ENCODE measurements around the gene CRYBG1. TPM values are rescaled to one million over a fixed set of nuclear protein-coding genes. Genes with fewer than 3 reads are reported as not detected.
"Not testable (repeated sequence)": the region's sequence is repeated elsewhere in the genome, so short reads cannot be mapped to it uniquely, and the experiment has no call there.

The CRYBG1 gene
- total RNA-seq, 2 experiments from 2014 or later: 34.9 to 36.8 TPM

DNA sequence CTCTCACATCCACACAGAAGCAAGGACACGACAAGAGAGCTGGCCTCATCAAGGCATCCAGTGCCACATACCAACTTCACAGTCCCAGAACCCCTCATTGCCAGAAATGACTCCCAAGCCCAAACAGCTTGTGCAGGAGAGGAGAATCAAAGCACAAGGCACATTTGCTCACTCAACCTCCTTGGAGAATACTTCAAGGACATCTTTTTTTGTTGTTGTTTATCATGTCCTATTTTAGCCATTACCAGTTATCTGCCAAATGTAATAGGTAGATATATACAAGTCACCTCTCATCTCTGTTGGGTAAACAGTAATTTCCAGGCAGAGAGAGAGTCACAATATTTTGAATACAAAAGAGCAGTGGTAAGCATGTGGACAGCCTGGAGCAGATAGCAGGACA is 221.0 kb downstream of the CRYBG1 start:
- Mint-ChIP-seq H3K4me1 (ENCODE audit: low read depth) (no peaks in the 10 kb centered on the region), H3K27me3 (ENCODE audit: low read depth) (no peaks in the 10 kb centered on the region), H3K36me3 (ENCODE audit: low read depth) (peaks cover 11% of the 10 kb centered on the region), H3K4me3 (no peak overlapping the region), H3K27ac (no peak overlapping the region), H3K9me3 (ENCODE audit: insufficient read depth) (no peaks in the 10 kb centered on the region)
- ATAC-seq (no peak), DNase-seq (no peak)
- POLR2A ChIA-PET: no interaction called here
- CTCF ChIA-PET: interaction anchor here (0.8 to 1.5 kb wide), 2 partner anchors 136 to 1179 kb away, joined by 3 to 4 read pairs; partner anchors contain the start of gene PREP

DNA sequence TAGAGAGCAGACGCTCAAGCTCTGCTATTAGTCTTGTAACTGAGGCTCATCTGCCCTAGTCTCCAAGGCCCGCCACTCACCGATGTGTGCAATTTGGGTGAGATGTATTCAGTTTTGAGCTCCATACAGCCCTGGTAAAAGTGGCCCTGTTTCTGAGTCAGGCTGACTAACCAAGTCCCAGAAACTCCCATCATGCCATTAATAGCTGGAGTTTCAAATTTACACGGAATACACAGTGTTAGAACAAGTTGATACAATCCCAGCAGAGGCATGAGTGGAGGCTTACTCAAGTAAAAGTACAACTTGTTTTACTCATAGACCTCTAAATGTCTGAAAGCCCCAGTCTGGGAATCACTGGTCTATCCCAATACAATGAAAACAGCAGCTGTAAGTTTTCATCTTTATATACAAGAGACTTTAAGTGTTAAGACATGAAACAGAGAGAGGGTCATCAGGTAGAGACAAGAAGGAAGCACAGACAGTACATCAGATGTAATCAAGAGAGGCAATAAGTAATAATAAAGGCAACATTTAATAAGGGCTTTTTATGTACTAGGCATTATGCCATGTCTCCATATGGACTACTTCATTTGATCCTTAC is 226.4 kb downstream of the CRYBG1 start:
- Mint-ChIP-seq H3K27ac (no peak overlapping the region), H3K4me1 (ENCODE audit: low read depth) (no peaks in the 10 kb centered on the region), H3K9me3 (ENCODE audit: insufficient read depth) (no peaks in the 10 kb centered on the region), H3K27me3 (ENCODE audit: low read depth) (no peaks in the 10 kb centered on the region), H3K36me3 (ENCODE audit: low read depth) (peaks cover 9% of the 10 kb centered on the region), H3K4me3 (no peak overlapping the region)
- DNase-seq (no peak), ATAC-seq (no peak)
- ChIA-PET CTCF (interaction anchor here (2.0 kb wide), 1 partner anchor 142 kb away, joined by 5 read pairs; no protein-coding TSS in a partner anchor), POLR2A (no interaction called here)

- H3K36me3 Mint-ChIP-seq (ENCODE audit: low read depth); POLR2A ChIA-PET; H3K9me3 Mint-ChIP-seq (ENCODE audit: insufficient read depth); H3K4me3 Mint-ChIP-seq; H3K27me3 Mint-ChIP-seq (ENCODE audit: low read depth); ATAC-seq; H3K27ac Mint-ChIP-seq; DNase-seq; H3K4me1 Mint-ChIP-seq (ENCODE audit: low read depth): not testable (repeated sequence)
- CTCF ChIA-PET: interaction anchor here (1.4 kb wide), 1 partner anchor 20 kb away, joined by 4 read pairs; no protein-coding TSS in a partner anchor
These were observed 228.4 kb downstream of the CRYBG1 start for GRCh38 chr6:106588937-106589336.

DNA sequence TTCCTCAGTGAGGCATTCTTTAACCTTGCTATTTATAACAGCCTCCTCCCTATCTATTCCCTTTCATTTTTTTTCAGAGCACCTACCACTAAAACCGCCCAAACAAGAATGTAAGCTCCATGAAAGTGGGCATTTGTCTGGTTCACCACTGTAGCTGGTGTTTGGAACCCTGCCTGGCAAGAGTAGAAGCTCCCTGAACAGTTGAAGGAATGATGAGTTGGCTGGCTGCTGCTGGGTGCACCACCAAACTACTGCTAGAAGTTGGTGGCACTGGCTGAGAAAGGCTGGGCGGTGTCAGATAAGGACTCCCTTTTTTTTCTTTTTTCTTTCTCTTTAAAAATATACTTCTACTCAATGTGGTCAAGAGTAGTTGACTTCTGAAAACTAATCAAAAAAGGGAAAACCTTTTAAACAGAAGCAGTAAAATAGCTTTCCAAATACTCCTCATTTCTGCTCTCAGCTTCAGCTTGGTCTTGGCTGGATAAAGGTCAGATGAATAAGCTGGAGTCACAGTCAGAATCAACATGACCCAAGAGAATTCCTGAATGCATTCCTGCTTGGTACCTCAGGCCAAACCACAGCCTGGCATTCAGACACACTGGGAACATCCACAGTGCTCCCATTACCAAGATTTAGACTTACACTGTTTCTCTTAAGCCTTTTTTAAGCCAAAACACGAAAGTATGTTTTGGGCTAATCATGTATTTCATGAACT is 230.8 kb downstream of the CRYBG1 start:
- DNase-seq (no peak), ATAC-seq (no peak)
- Mint-ChIP-seq H3K4me1 (ENCODE audit: low read depth) (no peaks in the 10 kb centered on the region), H3K36me3 (ENCODE audit: low read depth) (peaks cover 4% of the 10 kb centered on the region), H3K4me3 (no peak overlapping the region), H3K27me3 (ENCODE audit: low read depth) (no peaks in the 10 kb centered on the region), H3K9me3 (ENCODE audit: insufficient read depth) (no peaks in the 10 kb centered on the region), H3K27ac (no peak overlapping the region)
- ChIA-PET CTCF (no interaction called here), POLR2A (interaction anchor here (0.6 kb wide), 1 partner anchor 724 kb away, joined by 3 read pairs; no protein-coding TSS in a partner anchor)

DNA sequence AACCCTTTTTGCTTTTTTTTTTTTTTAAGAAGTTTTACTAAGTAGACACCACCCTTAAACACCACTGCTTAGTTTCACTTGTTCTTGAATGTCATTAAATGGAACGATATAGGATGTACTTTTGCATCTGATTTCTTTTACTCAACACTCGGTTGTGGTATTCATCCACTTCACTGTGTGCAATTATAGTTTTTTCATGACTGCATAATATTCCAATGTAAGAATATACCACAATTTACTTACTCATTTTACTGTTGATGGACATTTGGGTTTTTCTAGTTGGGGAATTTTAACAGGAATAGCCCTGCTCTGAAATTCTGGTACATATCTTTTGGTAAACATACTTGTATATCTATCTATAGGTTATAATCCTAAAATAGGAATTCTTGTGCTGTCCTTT is 238.9 kb downstream of the CRYBG1 start:
- H3K27me3 Mint-ChIP-seq (ENCODE audit: low read depth): no peaks in the 10 kb centered on the region
- no peak overlapping the region for H3K4me3 Mint-ChIP-seq
- no peaks in the 10 kb centered on the region for H3K4me1 Mint-ChIP-seq (ENCODE audit: low read depth)
- H3K9me3 Mint-ChIP-seq (ENCODE audit: insufficient read depth): no peaks in the 10 kb centered on the region
- POLR2A ChIA-PET: no interaction called here
- DNase-seq (no peak), ATAC-seq (no peak)
- peaks cover 11% of the 10 kb centered on the region for H3K36me3 Mint-ChIP-seq (ENCODE audit: low read depth)
- no peak overlapping the region for H3K27ac Mint-ChIP-seq
- CTCF ChIA-PET: no interaction called here

- no peak for ATAC-seq
- POLR2A ChIA-PET: no interaction called here
- no peak overlapping the region for H3K27ac Mint-ChIP-seq
- no peak overlapping the region for H3K4me3 Mint-ChIP-seq
- H3K4me1 Mint-ChIP-seq (ENCODE audit: low read depth): no peaks in the 10 kb centered on the region
- CTCF ChIA-PET: no interaction called here
- H3K27me3 Mint-ChIP-seq (ENCODE audit: low read depth): no peaks in the 10 kb centered on the region
- no peaks in the 10 kb centered on the region for H3K9me3 Mint-ChIP-seq (ENCODE audit: insufficient read depth)
- peaks cover 11% of the 10 kb centered on the region for H3K36me3 Mint-ChIP-seq (ENCODE audit: low read depth)
- no peak for DNase-seq
These were observed 239.8 kb downstream of the CRYBG1 start for GRCh38 chr6:106600329-106600728.

- Mint-ChIP-seq H3K4me1 (ENCODE audit: low read depth) (peaks cover 12% of the 10 kb centered on the region), H3K27me3 (ENCODE audit: low read depth) (no peaks in the 10 kb centered on the region), H3K27ac (no peak overlapping the region), H3K36me3 (ENCODE audit: low read depth) (peaks cover 7% of the 10 kb centered on the region), H3K9me3 (ENCODE audit: insufficient read depth) (no peaks in the 10 kb centered on the region), H3K4me3 (no peak overlapping the region)
- ChIA-PET POLR2A (no interaction called here), CTCF (interaction anchor here (0.6 to 2.9 kb wide), 24 partner anchors 8 to 391 kb away, joined by 3 to 50 read pairs (median 4); partner anchors contain the start of genes QRSL1 and RTN4IP1)
- DNase-seq (peak; percentile 55), ATAC-seq (peak; percentile 77)
These were observed 247.7 kb downstream of the CRYBG1 start for GRCh38 chr6:106608080-106608668.

- Mint-ChIP-seq H3K36me3 (ENCODE audit: low read depth) (peaks cover 13% of the 10 kb centered on the region), H3K9me3 (ENCODE audit: insufficient read depth) (no peaks in the 10 kb centered on the region), H3K27me3 (ENCODE audit: low read depth) (no peaks in the 10 kb centered on the region), H3K4me3 (no peak overlapping the region), H3K27ac (no peak overlapping the region), H3K4me1 (ENCODE audit: low read depth) (peaks cover 26% of the 10 kb centered on the region)
- POLR2A ChIA-PET: no interaction called here
- DNase-seq (peak; percentile 29), ATAC-seq (no peak)
- CTCF ChIA-PET: interaction anchor here (0.8 to 2.9 kb wide), 15 partner anchors 8 to 388 kb away, joined by 3 to 50 read pairs (median 5); partner anchors contain the start of genes QRSL1 and RTN4IP1
These were observed 249.2 kb downstream of the CRYBG1 start for GRCh38 chr6:106609699-106610098.

DNA sequence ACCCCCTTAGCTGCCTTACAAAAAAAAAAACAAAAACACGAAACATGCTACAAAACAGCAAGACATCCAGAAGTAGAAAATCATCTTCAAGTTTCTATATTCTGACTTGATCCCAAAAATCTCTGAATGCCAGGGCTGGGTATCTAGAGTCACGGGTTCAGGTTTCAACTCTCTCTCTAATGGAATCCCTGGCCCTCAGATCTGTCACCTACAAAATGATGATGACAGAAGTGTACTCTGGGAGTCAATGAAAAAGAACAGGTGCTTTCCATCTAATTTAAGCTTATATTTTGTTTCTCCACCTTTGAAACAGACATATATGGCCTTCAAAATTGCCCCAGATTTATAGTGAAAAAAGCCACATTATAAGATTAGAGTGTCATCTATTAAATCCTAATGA is 250.5 kb downstream of the CRYBG1 start:
- Mint-ChIP-seq H3K9me3 (ENCODE audit: insufficient read depth) (no peaks in the 10 kb centered on the region), H3K36me3 (ENCODE audit: low read depth) (peaks cover 14% of the 10 kb centered on the region), H3K4me1 (ENCODE audit: low read depth) (peaks cover 28% of the 10 kb centered on the region), H3K27ac (no peak overlapping the region), H3K27me3 (ENCODE audit: low read depth) (no peaks in the 10 kb centered on the region), H3K4me3 (no peak overlapping the region)
- DNase-seq: no peak
- POLR2A ChIA-PET: interaction anchor here (1.0 kb wide), 2 partner anchors 18 to 92 kb away, joined by 3 to 4 read pairs; partner anchors contain the start of genes QRSL1 and RTN4IP1
- ATAC-seq: no peak
- CTCF ChIA-PET: interaction anchor here (0.7 to 2.1 kb wide), 4 partner anchors 9 to 368 kb away, joined by 3 to 5 read pairs (median 4); no protein-coding TSS in a partner anchor

DNA sequence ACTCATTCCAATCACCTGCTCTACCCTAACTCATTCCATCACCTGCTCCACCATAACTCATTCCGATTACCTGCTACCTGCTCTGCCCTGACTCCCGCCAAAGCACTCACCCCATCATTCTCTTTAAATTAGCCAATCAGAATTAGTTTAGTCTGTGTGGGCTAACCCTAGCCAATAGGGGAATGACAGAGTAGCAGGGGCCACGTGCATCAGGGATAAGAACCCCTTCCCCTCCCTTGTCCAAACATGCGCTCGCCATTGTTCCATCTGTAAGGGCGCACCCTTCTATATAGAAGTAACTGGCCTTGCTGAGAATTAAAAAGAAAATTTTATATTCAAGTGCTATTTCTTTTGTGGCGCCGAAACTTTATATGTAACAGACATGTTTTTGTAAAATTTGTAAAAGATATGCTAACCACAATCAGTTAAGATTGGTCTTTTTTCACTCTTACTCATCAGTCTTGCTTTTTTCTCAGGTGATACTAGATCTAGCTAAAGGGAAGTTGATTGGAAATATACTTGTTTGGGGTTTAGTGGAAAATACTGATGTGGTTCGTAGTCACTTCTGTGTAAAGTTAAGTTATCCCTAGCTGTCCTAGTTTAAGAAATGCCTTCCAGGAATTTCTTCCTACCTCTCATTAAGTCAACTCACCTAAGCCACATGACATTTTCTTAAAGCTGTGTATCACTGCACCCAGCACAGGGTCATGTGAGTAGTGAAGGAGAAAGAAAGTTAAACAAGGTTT is 252.3 kb downstream of the CRYBG1 start:
- no peaks in the 10 kb centered on the region for H3K9me3 Mint-ChIP-seq (ENCODE audit: insufficient read depth)
- DNase-seq (no peak), ATAC-seq (no peak)
- peaks cover 37% of the 10 kb centered on the region for H3K4me1 Mint-ChIP-seq (ENCODE audit: low read depth)
- CTCF ChIA-PET: interaction anchor here (0.9 to 2.0 kb wide), 4 partner anchors 46 to 367 kb away, joined by 3 to 9 read pairs (median 4); no protein-coding TSS in a partner anchor
- POLR2A ChIA-PET: interaction anchor here (0.9 kb wide), 1 partner anchor 92 kb away, joined by 4 read pairs; no protein-coding TSS in a partner anchor
- no peaks in the 10 kb centered on the region for H3K27me3 Mint-ChIP-seq (ENCODE audit: low read depth)
- peak overlapping the region; percentile 67 for H3K27ac Mint-ChIP-seq
- H3K36me3 Mint-ChIP-seq (ENCODE audit: low read depth): peaks cover 22% of the 10 kb centered on the region
- no peak overlapping the region for H3K4me3 Mint-ChIP-seq

DNA sequence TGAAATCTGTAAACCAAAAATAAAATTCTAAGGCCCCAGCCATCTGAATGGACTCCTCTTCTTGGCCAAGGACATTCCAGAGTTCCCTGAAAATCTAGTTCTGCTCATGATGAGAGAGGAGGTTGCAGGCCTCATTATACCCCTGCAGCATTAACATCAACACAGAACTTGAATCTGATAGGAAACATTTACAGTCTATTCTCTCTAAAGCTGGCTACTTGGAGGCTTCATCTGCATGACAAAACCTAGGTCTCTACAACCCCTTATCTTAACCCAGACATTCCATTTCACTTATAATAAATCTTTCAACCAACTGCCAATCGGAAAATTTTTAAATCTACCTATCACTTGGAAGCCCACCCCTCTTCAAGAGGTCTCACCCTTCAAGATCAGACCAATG is 253.1 kb downstream of the CRYBG1 start:
- Mint-ChIP-seq H3K27me3 (ENCODE audit: low read depth) (no peaks in the 10 kb centered on the region), H3K9me3 (ENCODE audit: insufficient read depth) (no peaks in the 10 kb centered on the region), H3K27ac (no peak overlapping the region), H3K4me3 (no peak overlapping the region), H3K36me3 (ENCODE audit: low read depth) (peaks cover 26% of the 10 kb centered on the region), H3K4me1 (ENCODE audit: low read depth) (peaks cover 36% of the 10 kb centered on the region)
- ChIA-PET CTCF (interaction anchor here (0.9 to 2.0 kb wide), 5 partner anchors 13 to 366 kb away, joined by 3 to 9 read pairs (median 4); no protein-coding TSS in a partner anchor), POLR2A (interaction anchor here (0.9 kb wide), 1 partner anchor 92 kb away, joined by 4 read pairs; no protein-coding TSS in a partner anchor)
- no peak for DNase-seq
- ATAC-seq: no peak
